ENCODE results near the gene ONECUT2.

- TF ChIP-seq POLR2AphosphoS5 (IDR thresholded peaks at IDR 0.05), result no peak
- TF ChIP-seq CTCF (IDR thresholded peaks at IDR 0.05), result no peak
- no peak for TF ChIP-seq POLR2A (IDR thresholded peaks at IDR 0.05; ENCODE audit: low read depth)
Measured at GRCh38 chr18:57497372-57498294, 62.5 kb downstream of the ONECUT2 start.

All from esophagus muscularis mucosa (tissue), 3 donors.